Body of pancreas (tissue), 4 donors: ENCODE results near the gene C19orf25.

ENCODE experiments used
- POLR2A ChIP-seq, 3 donors: fragments of 450-650 bp; IDR thresholded peaks; one replicate each; pipeline ENCODE4 v1.6.1; 2016; ENCODE audit warnings: antibody characterized with exemption in 3 of 3, mild to moderate bottlenecking in 2 of 3
- TF ChIP-seq, protein P1 (sequence below), 7 experiments: fragments of 450-650 bp in 4 of 7; fragments of 200-600 bp in 3 of 7; sonication (generic) in 3 of 7; IDR thresholded peaks; one replicate each; pipeline ENCODE4 v1.5.1; 2016 to 2019; ENCODE audit warnings: antibody characterized with exemption in 7 of 7

GRCh38 chr19:1470305-1471009, 8.6 kb downstream of the C19orf25 start:
- TF ChIP-seq, protein P1, sequence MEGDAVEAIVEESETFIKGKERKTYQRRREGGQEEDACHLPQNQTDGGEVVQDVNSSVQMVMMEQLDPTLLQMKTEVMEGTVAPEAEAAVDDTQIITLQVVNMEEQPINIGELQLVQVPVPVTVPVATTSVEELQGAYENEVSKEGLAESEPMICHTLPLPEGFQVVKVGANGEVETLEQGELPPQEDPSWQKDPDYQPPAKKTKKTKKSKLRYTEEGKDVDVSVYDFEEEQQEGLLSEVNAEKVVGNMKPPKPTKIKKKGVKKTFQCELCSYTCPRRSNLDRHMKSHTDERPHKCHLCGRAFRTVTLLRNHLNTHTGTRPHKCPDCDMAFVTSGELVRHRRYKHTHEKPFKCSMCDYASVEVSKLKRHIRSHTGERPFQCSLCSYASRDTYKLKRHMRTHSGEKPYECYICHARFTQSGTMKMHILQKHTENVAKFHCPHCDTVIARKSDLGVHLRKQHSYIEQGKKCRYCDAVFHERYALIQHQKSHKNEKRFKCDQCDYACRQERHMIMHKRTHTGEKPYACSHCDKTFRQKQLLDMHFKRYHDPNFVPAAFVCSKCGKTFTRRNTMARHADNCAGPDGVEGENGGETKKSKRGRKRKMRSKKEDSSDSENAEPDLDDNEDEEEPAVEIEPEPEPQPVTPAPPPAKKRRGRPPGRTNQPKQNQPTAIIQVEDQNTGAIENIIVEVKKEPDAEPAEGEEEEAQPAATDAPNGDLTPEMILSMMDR (IDR thresholded peaks at IDR 0.05) = no peak
- no peak for TF ChIP-seq POLR2A (IDR thresholded peaks at IDR 0.05)
